Vagina (tissue), 2 donors: ENCODE data around the gene RPL14.

Experiments
- CTCF ChIP-seq, 3 experiments: fragments of 450-650 bp in 2 of 3; fragments of 200-600 bp in 1 of 3; sonication (generic) in 1 of 3; IDR thresholded peaks; one replicate each; pipeline ENCODE4 v1.5.1; 2017 to 2019; ENCODE audit warnings: antibody characterized with exemption in 3 of 3, mild to moderate bottlenecking in 2 of 3, moderate library complexity in 2 of 3
- POLR2A ChIP-seq, 2 donors: fragments of 450-650 bp; IDR thresholded peaks; one replicate each; pipeline ENCODE4 v1.6.1; 2017; ENCODE audit warnings: antibody characterized with exemption in 2 of 2, mild to moderate bottlenecking in 2 of 2, moderate library complexity in 2 of 2
- POLR2AphosphoS5 ChIP-seq, 2 donors: sonication (generic); formaldehyde crosslinking; IDR thresholded peaks; one replicate each; pipeline ENCODE4 v1.9.0; 2017; ENCODE audit warnings: antibody characterized with exemption in 2 of 2, mild to moderate bottlenecking in 2 of 2, low read depth in 1 of 2; ENCODE audit not compliant: insufficient read depth in 1 of 2

- no peak for TF ChIP-seq CTCF (IDR thresholded peaks at IDR 0.05)
- no peak for TF ChIP-seq POLR2AphosphoS5 (IDR thresholded peaks at IDR 0.05; ENCODE audit: insufficient read depth in 1 of 2, low read depth in 1 of 2)
- TF ChIP-seq POLR2A (IDR thresholded peaks at IDR 0.05): no peak
These were observed 6.4 kb downstream of the RPL14 start for GRCh38 chr3:40463579-40463978.
